ENCODE results near the gene GSTT2.

GRCh38 chr22:24029304-24029703 lies 49.4 kb downstream of the GSTT2 start:
- TF ChIP-seq, protein P1, sequence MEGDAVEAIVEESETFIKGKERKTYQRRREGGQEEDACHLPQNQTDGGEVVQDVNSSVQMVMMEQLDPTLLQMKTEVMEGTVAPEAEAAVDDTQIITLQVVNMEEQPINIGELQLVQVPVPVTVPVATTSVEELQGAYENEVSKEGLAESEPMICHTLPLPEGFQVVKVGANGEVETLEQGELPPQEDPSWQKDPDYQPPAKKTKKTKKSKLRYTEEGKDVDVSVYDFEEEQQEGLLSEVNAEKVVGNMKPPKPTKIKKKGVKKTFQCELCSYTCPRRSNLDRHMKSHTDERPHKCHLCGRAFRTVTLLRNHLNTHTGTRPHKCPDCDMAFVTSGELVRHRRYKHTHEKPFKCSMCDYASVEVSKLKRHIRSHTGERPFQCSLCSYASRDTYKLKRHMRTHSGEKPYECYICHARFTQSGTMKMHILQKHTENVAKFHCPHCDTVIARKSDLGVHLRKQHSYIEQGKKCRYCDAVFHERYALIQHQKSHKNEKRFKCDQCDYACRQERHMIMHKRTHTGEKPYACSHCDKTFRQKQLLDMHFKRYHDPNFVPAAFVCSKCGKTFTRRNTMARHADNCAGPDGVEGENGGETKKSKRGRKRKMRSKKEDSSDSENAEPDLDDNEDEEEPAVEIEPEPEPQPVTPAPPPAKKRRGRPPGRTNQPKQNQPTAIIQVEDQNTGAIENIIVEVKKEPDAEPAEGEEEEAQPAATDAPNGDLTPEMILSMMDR (IDR thresholded peaks at IDR 0.05), result no peak
- TF ChIP-seq POLR2A (IDR thresholded peaks at IDR 0.05), result no peak

Measured in adrenal gland (tissue), 5 donors.